H1 (cell line): Measurements from ENCODE around the gene SCOC. TPM values are rescaled to one million over a fixed set of nuclear protein-coding genes. Genes with fewer than 3 reads are reported as not detected.

Experiments used
- CTCF ChIA-PET: fragments of 300-600 bp; sonication (Branson Sonifier 250); formaldehyde crosslinking; loops from one replicate; lab custom pipeline; 2021; ENCODE audit not compliant: partially characterized antibody; lab: Charles Lee
- POLR2A ChIA-PET: fragments of 300-600 bp; sonication (Branson Sonifier 250); formaldehyde crosslinking; loops from one replicate; lab custom pipeline; 2021; ENCODE audit warnings: inconsistent platforms; ENCODE audit not compliant: partially characterized antibody; lab: Charles Lee
- DNase-seq, 2 experiments: peaks; one replicate each; pipeline versions ENCODE4 v3.0.0 to v3.0.0-alpha.2; 2010 to 2022; ENCODE audit warnings: low spot score in 2 of 2, low read depth in 1 of 2, mixed read lengths in 1 of 2
- FAIRE-seq: peaks from 2 replicates; lab custom pipeline; 2011; peaks lifted over from hg19 to GRCh38; lab: Jason Lieb, UNC
- H2AFZ ChIP-seq: 2 replicates; pipeline ENCODE4 v1.8.1; 2012; ENCODE audit warnings: low read length, inconsistent platforms
- H2AK5ac ChIP-seq: 2 replicates; pipeline ENCODE4 v1.6.1; 2013; ENCODE audit warnings: low read depth, low read length
- H2BK120ac ChIP-seq: replicated peaks from 2 replicates; pipeline ENCODE3; 2013; ENCODE audit warnings: low read depth, low read length, inconsistent platforms
- H2BK12ac ChIP-seq: 2 replicates; pipeline ENCODE4 v1.6.1; 2013; ENCODE audit warnings: low read depth, low read length
- H2BK15ac ChIP-seq: 2 replicates; pipeline ENCODE4 v1.6.1; 2013; ENCODE audit warnings: low read length
- H2BK20ac ChIP-seq: 2 replicates; pipeline ENCODE4 v1.6.1; 2013; ENCODE audit warnings: low read length
- H2BK5ac ChIP-seq: 2 replicates; pipeline ENCODE4 v1.6.1; 2013; ENCODE audit warnings: low read depth, low read length
- H3K14ac ChIP-seq: 2 replicates; pipeline ENCODE4 v1.6.1; 2013; ENCODE audit warnings: inconsistent platforms; ENCODE audit not compliant: insufficient read length
- H3K18ac ChIP-seq: 2 replicates; pipeline ENCODE4 v1.6.1; 2013; ENCODE audit warnings: low read length; ENCODE audit errors: extremely low read depth
- H3K23ac ChIP-seq: 2 replicates; pipeline ENCODE4 v1.6.1; 2013; ENCODE audit warnings: inconsistent platforms; ENCODE audit not compliant: insufficient read length
- H3K23me2 ChIP-seq: 2 replicates; pipeline ENCODE4 v1.6.1; 2013; ENCODE audit warnings: low read depth, low read length
- H3K27ac ChIP-seq: 2 replicates; pipeline ENCODE4 v1.6.1; 2011; ENCODE audit warnings: low read depth, low read length, inconsistent platforms
- H3K27me3 ChIP-seq, 4 experiments: replicated peaks in 1 of 4; 1 replicate in 1 of 4; 2 replicates in 3 of 4; pipeline versions ENCODE4 v1.6.1 to v1.8.1; 2011 to 2013; ENCODE audit warnings: low read length in 3 of 4, mild to moderate bottlenecking in 3 of 4, inconsistent platforms in 2 of 4, mixed read lengths in 2 of 4, moderate library complexity in 1 of 4; ENCODE audit not compliant: control insufficient read depth in 3 of 4, insufficient read depth in 3 of 4; ENCODE audit errors: extremely low read depth in 1 of 4
- H3K36me3 ChIP-seq, 4 experiments: 2 replicates each; pipeline versions ENCODE4 v1.6.1 to v1.8.1; 2011 to 2013; ENCODE audit warnings: mild to moderate bottlenecking in 4 of 4, low read length in 3 of 4, moderate library complexity in 2 of 4, control low read depth in 1 of 4, inconsistent platforms in 1 of 4; ENCODE audit not compliant: insufficient read depth in 4 of 4, control insufficient read depth in 2 of 4
- H3K4ac ChIP-seq: replicated peaks from 2 replicates; pipeline ENCODE3; 2013; ENCODE audit warnings: low read length, low read depth, mixed read lengths, inconsistent platforms; ENCODE audit not compliant: insufficient read length
- H3K4me1 ChIP-seq, 4 experiments: replicated peaks in 1 of 4; 1 replicate in 1 of 4; 2 replicates in 3 of 4; pipeline versions ENCODE4 v1.6.1 to v1.8.1; 2011 to 2013; ENCODE audit warnings: low read length in 3 of 4, inconsistent platforms in 2 of 4, mixed read lengths in 1 of 4; ENCODE audit not compliant: insufficient read depth in 4 of 4, control insufficient read depth in 3 of 4
- H3K4me2 ChIP-seq, 2 experiments: 2 replicates each; pipeline versions ENCODE4 v1.6.1 to v1.8.1; 2011 to 2013; ENCODE audit warnings: low read depth in 2 of 2, low read length in 2 of 2, control low read depth in 1 of 2, inconsistent platforms in 1 of 2, mild to moderate bottlenecking in 1 of 2; ENCODE audit not compliant: insufficient read depth in 1 of 2
- H3K4me3 ChIP-seq, 4 experiments: fragments of 200-600, 300-600 bp in 1 of 4; sonication (generic), shearing (Covaris generic), sonication (Bioruptor Twin) in 1 of 4; 2 replicates each; pipeline versions ENCODE4 v1.5.1 to v1.8.1; 2011 to 2016; ENCODE audit warnings: low read length in 4 of 4, low read depth in 3 of 4, control low read depth in 2 of 4, inconsistent platforms in 2 of 4, mild to moderate bottlenecking in 2 of 4, mixed read lengths in 1 of 4, moderate library complexity in 1 of 4; ENCODE audit not compliant: insufficient read depth in 2 of 4; ENCODE audit errors: extremely low read depth in 1 of 4
- H3K56ac ChIP-seq: replicated peaks from 2 replicates; pipeline ENCODE3; 2013; ENCODE audit warnings: low read depth, mild to moderate bottlenecking, mixed read lengths, low read length, inconsistent platforms; ENCODE audit not compliant: insufficient read length
- H3K79me1 ChIP-seq: 2 replicates; pipeline ENCODE4 v1.6.1; 2013; ENCODE audit warnings: low read depth, low read length, control low read depth
- H3K79me2 ChIP-seq, 2 experiments: 2 replicates each; pipeline versions ENCODE4 v1.6.1 to v1.8.1; 2012 to 2013; ENCODE audit warnings: low read length in 2 of 2, mild to moderate bottlenecking in 2 of 2, inconsistent platforms in 1 of 2; ENCODE audit not compliant: insufficient read depth in 2 of 2, control insufficient read depth in 1 of 2
- H3K9ac ChIP-seq, 4 experiments: replicated peaks in 1 of 4; 1 replicate in 1 of 4; 2 replicates in 3 of 4; pipeline versions ENCODE4 v1.6.1 to v1.8.1; 2011 to 2013; ENCODE audit warnings: low read depth in 3 of 4, low read length in 3 of 4, control low read depth in 2 of 4, mild to moderate bottlenecking in 2 of 4, moderate library complexity in 2 of 4, inconsistent platforms in 1 of 4; ENCODE audit errors: extremely low read depth in 1 of 4
- H3K9me3 ChIP-seq, 2 experiments: 2 replicates each; pipeline versions ENCODE4 v1.6.1 to v1.8.1; 2012 to 2013; ENCODE audit warnings: mild to moderate bottlenecking in 2 of 2, moderate library complexity in 2 of 2, control low read depth in 1 of 2, inconsistent platforms in 1 of 2, low read depth in 1 of 2, low read length in 1 of 2, mixed read lengths in 1 of 2; ENCODE audit not compliant: insufficient read depth in 2 of 2
- H4K20me1 ChIP-seq, 2 experiments: replicated peaks in 1 of 2; 2 replicates each; pipeline versions ENCODE3 to v1.8.1; 2011 to 2013; ENCODE audit warnings: inconsistent platforms in 2 of 2, low read length in 2 of 2, mild to moderate bottlenecking in 1 of 2; ENCODE audit not compliant: insufficient read depth in 2 of 2, control insufficient read depth in 1 of 2
- H4K5ac ChIP-seq: 2 replicates; pipeline ENCODE4 v1.6.1; 2013; ENCODE audit warnings: low read length, low read depth, mixed read lengths, inconsistent platforms; ENCODE audit not compliant: insufficient read length
- H4K8ac ChIP-seq: 2 replicates; pipeline ENCODE4 v1.8.0; 2013; ENCODE audit warnings: mild to moderate bottlenecking, moderate library complexity, low read length, inconsistent platforms; ENCODE audit not compliant: insufficient read depth; ENCODE audit errors: extremely low read depth
- H4K91ac ChIP-seq: replicated peaks from 2 replicates; pipeline ENCODE3; 2013; ENCODE audit warnings: low read length, mixed read lengths, inconsistent platforms; ENCODE audit not compliant: insufficient read length
- BRCA1 ChIP-seq: IDR thresholded peaks from 2 replicates; pipeline ENCODE4 v1.6.1; 2012; ENCODE audit warnings: low read depth, low read length, improper control_type of control experiment
- CBX5 ChIP-seq: fragments of 300-800, 300-1000 bp; sonication (generic); IDR thresholded peaks from 2 replicates; pipeline ENCODE4 v1.7.1; 2016; ENCODE audit warnings: antibody characterized with exemption, low read length, low read depth
- CBX8 ChIP-seq: fragments of 300-800, 300-1000 bp; sonication (generic); IDR thresholded peaks from 2 replicates; pipeline ENCODE4 v1.7.1; 2016; ENCODE audit warnings: low read depth, low read length, borderline replicate concordance
- FOSL1 ChIP-seq: IDR thresholded peaks from 2 replicates; pipeline ENCODE4 v1.6.1; 2011; ENCODE audit warnings: mild to moderate bottlenecking, low read depth, low read length, moderate library complexity; ENCODE audit not compliant: insufficient read depth
- JUND ChIP-seq: IDR thresholded peaks from 2 replicates; pipeline ENCODE4 v1.6.1; 2011; ENCODE audit warnings: mild to moderate bottlenecking, improper control_type of control experiment, low read length
- KDM4A ChIP-seq: IDR thresholded peaks from one replicate; pipeline ENCODE4 v1.7.1; 2012; ENCODE audit warnings: low read depth, mild to moderate bottlenecking, moderate library complexity, low read length, inconsistent platforms; ENCODE audit not compliant: severe bottlenecking
- MAFK ChIP-seq: IDR thresholded peaks from 2 replicates; pipeline ENCODE4 v1.6.1; 2012; ENCODE audit warnings: low read depth, mild to moderate bottlenecking, improper control_type of control experiment, low read length
- RFX5 ChIP-seq: IDR thresholded peaks from 2 replicates; pipeline ENCODE4 v1.6.1; 2011; ENCODE audit warnings: low read depth, low read length, improper control_type of control experiment, borderline replicate concordance
- RNF2 ChIP-seq: fragments of 200-900, 300-1000 bp; sonication (generic); IDR thresholded peaks from 2 replicates; pipeline ENCODE4 v1.7.1; 2016; ENCODE audit warnings: borderline replicate concordance, low read depth, mild to moderate bottlenecking, antibody characterized with exemption, low read length; ENCODE audit not compliant: poor library complexity, severe bottlenecking; ENCODE audit errors: missing control alignments
- SIRT6 ChIP-seq: IDR thresholded peaks from one replicate; pipeline ENCODE4 v1.7.1; 2012; ENCODE audit warnings: low read length, inconsistent platforms
- SP4 ChIP-seq: IDR thresholded peaks from 2 replicates; pipeline ENCODE4 v1.6.1; 2012; ENCODE audit warnings: low read length, inconsistent platforms
- TEAD4 ChIP-seq: IDR thresholded peaks from 2 replicates; pipeline ENCODE4 v1.6.1; 2012; ENCODE audit warnings: low read depth, low read length, inconsistent platforms, mixed read lengths
- WGBS, 2 experiments: shearing (Covaris generic) in 1 of 2; methylation state at CpG; one replicate each; pipeline versions ENCODE4 v1.1.6 to v1.1.7; 2013 to 2015; ENCODE audit warnings: low lambda C conversion rate in 2 of 2, mixed read lengths in 2 of 2, inconsistent platforms in 1 of 2, low coverage in 1 of 2, missing lambda C conversion rate in 1 of 2; ENCODE audit not compliant: insufficient replicate concordance in 2 of 2, insufficient coverage in 1 of 2, insufficient read length in 1 of 2; ENCODE audit errors: extremely low coverage in 1 of 2, missing lambda C conversion rate in 1 of 2; 5-methylcytosine and 5-hydroxymethylcytosine counted together
- polyA plus RNA-seq, 7 experiments: library from polyadenylated mRNA; depleted of rRNA in 3 of 7; stranded (reverse) in 5 of 7; unstranded in 2 of 7; fragments of >200 nt in 5 of 7; fragments of 200-250 nt in 2 of 7; gene quantifications; 1 replicate in 5 of 7; 2 replicates in 1 of 7; 4 replicates in 1 of 7; pipeline versions ENCODE4 v1.2.1 to v1.2.3, GENCODE V29; 2011 to 2013; ENCODE audit warnings: missing spikeins in 2 of 7, mixed read lengths in 2 of 7
- total RNA-seq: library from RNA; stranded (reverse); fragmentation: NEBNext Ultra II Directional; extraction: Animal tissue kit (Norgen Biotek cat#: 25700); gene quantifications from 2 replicates; pipeline ENCODE4 v1.2.1, GENCODE V29; 2021

SCOC gene
- total and polyA plus RNA-seq, 2 of the 8 experiments (the other 6 are each of a cell fraction or from before 2014, with no cell fraction given): 12.1 to 33.4 TPM

GRCh38 chr4:140388015-140388414 is 14.6 kb downstream of the SCOC start:
- no peak overlapping the region for H3K4me3 ChIP-seq
- no peak overlapping the region for H4K91ac ChIP-seq
- H3K4me2 ChIP-seq: no peak overlapping the region
- WGBS, 2 experiments: 74% methylated on average over 1 of the region's 1 CpG; no CpG with 5 or more reads in 1 of the 2 experiments
- H2BK5ac ChIP-seq: no peak overlapping the region
- no peak overlapping the region for H2BK20ac ChIP-seq
- no peak overlapping the region for H3K27ac ChIP-seq
- H2BK15ac ChIP-seq: no peak overlapping the region
- no peak overlapping the region for H3K14ac ChIP-seq
- H3K4ac ChIP-seq: no peak overlapping the region
- H3K23me2 ChIP-seq: no peaks in the 10 kb centered on the region
- H3K79me1 ChIP-seq: no peaks in the 10 kb centered on the region
- no peaks in the 10 kb centered on the region for H4K20me1 ChIP-seq
- no peak for FAIRE-seq
- no peak overlapping the region for H2BK120ac ChIP-seq
- H3K27me3 ChIP-seq: peaks cover 0 to 2% (median 0%) of the 10 kb centered on the region in 4 experiments; a peak in 1 of 7 replicates
- ChIA-PET POLR2A (no interaction called here), CTCF (interaction anchor here (1.4 kb wide), 1 partner anchor 28 kb away, joined by 6 read pairs; no protein-coding TSS in a partner anchor)
- DNase-seq: no peak
- no peaks in the 10 kb centered on the region for H3K36me3 ChIP-seq
- H3K56ac ChIP-seq: no peak overlapping the region
- no peak overlapping the region for H3K23ac ChIP-seq
- no peak overlapping the region for H4K8ac ChIP-seq
- no peak overlapping the region for H3K9ac ChIP-seq
- H3K9me3 ChIP-seq: no peaks in the 10 kb centered on the region
- H3K79me2 ChIP-seq: no peaks in the 10 kb centered on the region
- H3K4me1 ChIP-seq: no peaks in the 10 kb centered on the region
- TF ChIP-seq FOSL1 (no peak), MAFK (no peak), KDM4A (no peak), CBX5 (no peak), RFX5 (no peak), JUND (no peak), TEAD4 (no peak), BRCA1 (no peak), SIRT6 (no peak), RNF2 (no peak), SP4 (no peak), CBX8 (no peak)
- no peak overlapping the region for H2BK12ac ChIP-seq
- H2AK5ac ChIP-seq: no peak overlapping the region
- no peak overlapping the region for H2AFZ ChIP-seq
- no peak overlapping the region for H4K5ac ChIP-seq
- no peak overlapping the region for H3K18ac ChIP-seq
